Tibial nerve (tissue), 4 donors: Measurements from ENCODE around the gene PTGR3. TPM values are rescaled to one million over a fixed set of nuclear protein-coding genes. Genes with fewer than 3 reads are reported as not detected.

ENCODE experiments used
- DNase-seq, 2 donors: peaks; one replicate each; pipeline ENCODE4 v3.0.0-alpha.2; 2019; ENCODE audit warnings: low spot score in 2 of 2
- H3K27ac ChIP-seq, 4 donors: fragments of 200-600 bp; sonication (generic) in 3 of 4; one replicate each; pipeline ENCODE4 v1.5.1; 2017 to 2019; ENCODE audit warnings: mild to moderate bottlenecking in 1 of 4
- H3K27me3 ChIP-seq, 2 donors: fragments of 200-600 bp; sonication (generic) in 1 of 2; one replicate each; pipeline versions ENCODE4 v1.5.1 to v1.6.0; 2017 to 2019
- H3K36me3 ChIP-seq, 3 donors: fragments of 200-600 bp; sonication (generic); one replicate each; pipeline ENCODE4 v1.5.1; 2018 to 2019
- H3K4me1 ChIP-seq, 4 donors: fragments of 200-600 bp; sonication (generic) in 3 of 4; one replicate each; pipeline ENCODE4 v1.5.1; 2017 to 2019
- H3K4me3 ChIP-seq, 4 donors: fragments of 200-600 bp; sonication (generic) in 3 of 4; one replicate each; pipeline ENCODE4 v1.5.1; 2017 to 2019; ENCODE audit warnings: mild to moderate bottlenecking in 1 of 4, moderate library complexity in 1 of 4
- H3K9me3 ChIP-seq, 4 donors: fragments of 200-600 bp; sonication (generic) in 3 of 4; one replicate each; pipeline ENCODE4 v1.5.1; 2017 to 2019
- CTCF ChIP-seq, 5 experiments: fragments of 200-600 bp in 3 of 5; fragments of 450-650 bp in 2 of 5; sonication (generic) in 3 of 5; IDR thresholded peaks; one replicate each; pipeline ENCODE4 v1.5.1; 2016 to 2019; ENCODE audit warnings: antibody characterized with exemption in 5 of 5, mild to moderate bottlenecking in 3 of 5, moderate library complexity in 2 of 5
- EP300 ChIP-seq, 2 donors: sonication (generic); formaldehyde crosslinking; IDR thresholded peaks; one replicate each; pipeline ENCODE4 v1.6.1; 2017; ENCODE audit warnings: antibody characterized with exemption in 2 of 2, mild to moderate bottlenecking in 1 of 2
- POLR2A ChIP-seq, 2 donors: fragments of 450-650 bp; IDR thresholded peaks; one replicate each; pipeline ENCODE4 v1.6.1; 2017; ENCODE audit warnings: antibody characterized with exemption in 2 of 2, mild to moderate bottlenecking in 2 of 2, moderate library complexity in 2 of 2
- WGBS, 2 donors: methylation state at CpG; one replicate each; pipeline ENCODE4 v1.1.5; 2018; 5-methylcytosine and 5-hydroxymethylcytosine counted together
- total RNA-seq, 4 donors: library from RNA; depleted of rRNA; stranded (reverse); fragments of >200 nt; gene quantifications; one replicate each; pipeline ENCODE4 v1.1.0, GENCODE V29; 2016

Gene PTGR3
- total RNA-seq, 4 donors from 2014 or later: 12.7 to 35.9 (median 24.5) TPM

GRCh38 chr18:75215663-75216062 lies 6.7 kb upstream of the PTGR3 start:
- no peaks in the 10 kb centered on the region for H3K9me3 ChIP-seq
- 65 to 76% methylated on average over 4 of the region's 4 CpGs for WGBS, 2 donors
- H3K36me3 ChIP-seq: no peaks in the 10 kb centered on the region
- TF ChIP-seq POLR2A (IDR thresholded peaks at IDR 0.05) (no peak), EP300 (IDR thresholded peaks at IDR 0.05) (no peak), CTCF (IDR thresholded peaks at IDR 0.05) (no peak)
- no peaks in the 10 kb centered on the region for H3K27me3 ChIP-seq
- DNase-seq: no peak
- peaks cover 0 to 86% (median 50%) of the 10 kb centered on the region in 4 donors for H3K4me1 ChIP-seq
- H3K4me3 ChIP-seq: no peak overlapping the region
- H3K27ac ChIP-seq: peak overlapping the region in 3 of 4 donors; percentile 71 to 77 (median 71)

- WGBS, 2 donors: 89 to 92% methylated on average over 12 of the region's 12 CpGs
- Histone ChIP-seq H3K27ac (peak overlapping the region in 3 of 4 donors; percentile 71 to 93 (median 85)), H3K9me3 (no peaks in the 10 kb centered on the region), H3K4me3 (no peak overlapping the region), H3K27me3 (no peaks in the 10 kb centered on the region), H3K36me3 (no peaks in the 10 kb centered on the region), H3K4me1 (peaks cover 0 to 84% (median 47%) of the 10 kb centered on the region in 4 donors)
- DNase-seq: no peak
- TF ChIP-seq POLR2A (IDR thresholded peaks at IDR 0.05): no peak
- no peak for TF ChIP-seq CTCF (IDR thresholded peaks at IDR 0.05)
- TF ChIP-seq EP300 (IDR thresholded peaks at IDR 0.05): no peak
These were observed 6.0 kb upstream of the PTGR3 start for GRCh38 chr18:75214766-75215510.

GRCh38 chr18:75214332-75214690 lies 5.4 kb upstream of the PTGR3 start:
- WGBS, 2 donors: 62 to 66% methylated on average over 5 of the region's 5 CpGs
- Histone ChIP-seq H3K27me3 (no peaks in the 10 kb centered on the region), H3K4me1 (peaks cover 0 to 79% (median 46%) of the 10 kb centered on the region in 4 donors), H3K27ac (peak overlapping the region in 2 of 4 donors; percentile 85 to 93), H3K36me3 (no peaks in the 10 kb centered on the region), H3K9me3 (no peaks in the 10 kb centered on the region), H3K4me3 (no peak overlapping the region)
- no peak for DNase-seq
- no peak for TF ChIP-seq POLR2A (IDR thresholded peaks at IDR 0.05)
- TF ChIP-seq EP300 (IDR thresholded peaks at IDR 0.05): no peak
- TF ChIP-seq CTCF (IDR thresholded peaks at IDR 0.05): no peak

GRCh38 chr18:75213611-75214331 lies 4.8 kb upstream of the PTGR3 start:
- 29 to 40% methylated on average over 5 of the region's 5 CpGs for WGBS, 2 donors
- peaks cover 0 to 73% (median 44%) of the 10 kb centered on the region in 4 donors for H3K4me1 ChIP-seq

More at GRCh38 chr18:75213611-75214331, 4.8 kb upstream of the PTGR3 start:
- no peaks in the 10 kb centered on the region for H3K9me3 ChIP-seq
- no peak for TF ChIP-seq CTCF (IDR thresholded peaks at IDR 0.05)
- TF ChIP-seq EP300 (IDR thresholded peaks at IDR 0.05): peak in 1 of 2 donors; percentile 47
- no peaks in the 10 kb centered on the region for H3K27me3 ChIP-seq
- no peaks in the 10 kb centered on the region for H3K36me3 ChIP-seq
- no peak overlapping the region for H3K4me3 ChIP-seq
- DNase-seq: no peak
- peak overlapping the region in 2 of 4 donors; percentile 85 to 93 for H3K27ac ChIP-seq
